Measurements from ENCODE around the gene SLC25A13.
"Not testable (repeated sequence)": the region's sequence is repeated elsewhere in the genome, so short reads cannot be mapped to it uniquely, and the experiment has no call there.

The SLC25A13 gene

DNA sequence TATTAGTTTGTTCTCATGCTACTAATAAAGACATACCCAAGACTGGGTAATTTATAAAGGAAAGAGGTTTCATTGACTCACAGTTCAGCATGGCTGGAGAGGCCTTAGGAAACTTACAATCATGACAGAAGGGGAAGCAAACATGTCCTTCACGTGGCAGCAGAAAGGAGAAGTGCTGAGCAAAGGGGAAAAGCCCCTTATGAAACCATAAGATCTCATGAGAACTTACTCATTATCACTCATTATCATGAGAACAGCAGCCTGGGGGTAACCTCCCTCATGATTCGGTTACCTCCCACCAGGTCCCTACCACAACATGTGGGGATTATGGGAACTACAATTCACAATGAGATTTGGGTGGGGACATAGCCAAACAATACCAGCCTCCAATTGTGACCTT is 4.9 kb upstream of the SLC25A13 start:
- H3K36me3 ChIP-seq (ENCODE audit: control insufficient read depth, insufficient read depth, low read length); H3K9me3 ChIP-seq (ENCODE audit: control insufficient read depth, insufficient read depth, low read length); H3K27ac ChIP-seq (ENCODE audit: low read depth, low read length); H3K9ac ChIP-seq (ENCODE audit: low read depth, low read length); H3K4me3 ChIP-seq (ENCODE audit: low read depth, low read length); H3K27me3 ChIP-seq (ENCODE audit: control insufficient read depth, insufficient read depth, low read length); H3K4me1 ChIP-seq (ENCODE audit: control insufficient read depth, insufficient read depth, low read length): not testable (repeated sequence)

DNA sequence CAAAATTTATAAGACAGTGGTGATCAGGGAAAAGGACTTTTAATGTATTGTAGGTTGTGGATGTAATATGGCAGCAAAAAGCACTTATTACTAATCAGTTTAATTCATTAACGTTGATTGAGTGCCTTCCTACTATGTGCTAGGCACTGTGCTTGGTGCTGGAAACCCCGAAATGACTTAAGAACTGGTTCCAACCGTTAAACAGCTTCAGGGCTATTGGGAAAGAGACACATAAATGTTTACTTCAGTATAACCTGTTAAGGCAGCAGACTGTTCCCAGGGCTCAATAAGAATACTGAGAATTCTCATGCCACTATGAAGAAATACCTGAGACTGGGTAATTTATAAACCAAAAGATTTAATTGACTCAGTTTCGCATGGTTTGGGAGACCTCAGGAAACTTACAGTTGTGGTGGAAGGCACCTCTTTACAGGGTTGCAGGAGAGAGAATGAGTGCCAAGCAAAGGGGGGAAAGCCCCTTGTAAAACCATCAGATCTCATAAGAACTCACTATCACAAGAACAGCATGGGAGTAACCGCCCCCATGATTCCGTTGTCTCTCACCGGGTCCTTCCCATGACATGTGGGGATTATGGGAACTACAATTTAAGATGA is 1.1 kb upstream of the SLC25A13 start:
- H3K27me3 ChIP-seq (ENCODE audit: control insufficient read depth, insufficient read depth, low read length) = no peaks in the 10 kb centered on the region
- H3K4me3 ChIP-seq (ENCODE audit: low read depth, low read length) = no peak overlapping the region
- no peak overlapping the region for H3K9ac ChIP-seq (ENCODE audit: low read depth, low read length)
- H3K4me1 ChIP-seq (ENCODE audit: control insufficient read depth, insufficient read depth, low read length) = peaks cover 15% of the 10 kb centered on the region; the same call in 1 of the 2 replicates
- H3K36me3 ChIP-seq (ENCODE audit: control insufficient read depth, insufficient read depth, low read length) = no peaks in the 10 kb centered on the region
- H3K27ac ChIP-seq (ENCODE audit: low read depth, low read length) = no peak overlapping the region
- H3K9me3 ChIP-seq (ENCODE audit: control insufficient read depth, insufficient read depth, low read length) = no peaks in the 10 kb centered on the region

DNA sequence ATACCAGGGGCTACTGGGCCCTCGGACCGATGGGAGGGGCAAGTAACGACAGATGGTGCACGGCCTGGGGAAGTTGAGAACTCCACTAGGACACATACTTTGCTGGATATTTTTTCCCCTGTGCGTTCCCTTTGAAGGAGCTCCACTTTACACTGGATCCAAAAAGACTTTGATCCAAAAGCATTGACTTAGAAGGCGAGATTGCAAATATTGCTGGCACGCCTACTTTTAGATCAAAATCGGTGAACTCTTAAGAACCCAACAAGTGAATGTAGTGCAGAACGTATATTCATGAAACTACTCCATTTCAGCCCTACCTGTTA is 436 bp upstream of the SLC25A13 start:
- H3K36me3 ChIP-seq (ENCODE audit: control insufficient read depth, insufficient read depth, low read length) = no peaks in the 10 kb centered on the region
- H3K27ac ChIP-seq (ENCODE audit: low read depth, low read length) = peak overlapping the region; percentile 97
- H3K9ac ChIP-seq (ENCODE audit: low read depth, low read length) = peak overlapping the region; percentile 89; the same call in 1 of the 2 replicates
- peak overlapping the region; percentile 77 for H3K4me3 ChIP-seq (ENCODE audit: low read depth, low read length)
- H3K27me3 ChIP-seq (ENCODE audit: control insufficient read depth, insufficient read depth, low read length) = no peaks in the 10 kb centered on the region
- H3K9me3 ChIP-seq (ENCODE audit: control insufficient read depth, insufficient read depth, low read length) = no peaks in the 10 kb centered on the region
- peaks cover 15% of the 10 kb centered on the region for H3K4me1 ChIP-seq (ENCODE audit: control insufficient read depth, insufficient read depth, low read length)

DNA sequence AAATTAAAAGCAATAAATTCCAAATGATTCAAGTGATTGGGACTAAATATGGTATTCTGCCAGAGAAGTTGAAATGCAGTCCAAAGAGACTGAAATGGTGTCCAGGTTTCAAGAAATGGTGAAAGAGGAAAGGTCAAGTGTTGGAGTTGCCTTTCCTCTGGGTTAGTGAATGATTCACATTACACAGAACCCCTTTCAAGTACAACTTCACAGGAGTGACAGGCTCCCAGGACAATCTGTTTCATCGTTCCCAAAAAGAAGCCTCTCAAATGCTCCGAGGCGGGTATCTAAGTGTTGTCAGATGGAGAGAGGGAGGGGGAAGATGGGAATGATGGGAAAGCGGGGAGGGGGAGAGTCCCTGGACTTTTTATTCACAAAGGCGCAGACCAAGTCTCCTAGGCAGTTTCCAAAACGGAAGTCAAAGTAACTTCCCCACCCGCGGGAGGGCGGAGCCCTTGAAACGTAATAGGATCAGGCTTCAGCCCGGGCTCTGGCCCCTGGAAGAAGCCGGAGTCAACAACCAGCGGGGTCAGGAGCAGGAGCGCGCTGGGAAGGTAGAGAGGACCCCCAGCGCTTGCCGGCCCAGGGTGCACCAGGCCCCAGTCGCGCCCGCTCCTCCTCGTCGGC is 754 bp downstream of the SLC25A13 start:
- H3K27me3 ChIP-seq (ENCODE audit: control insufficient read depth, insufficient read depth, low read length) = no peaks in the 10 kb centered on the region
- no peaks in the 10 kb centered on the region for H3K36me3 ChIP-seq (ENCODE audit: control insufficient read depth, insufficient read depth, low read length)
- peak overlapping the region; percentile 77 for H3K4me3 ChIP-seq (ENCODE audit: low read depth, low read length)
- peaks cover 20% of the 10 kb centered on the region for H3K4me1 ChIP-seq (ENCODE audit: control insufficient read depth, insufficient read depth, low read length)
- H3K9ac ChIP-seq (ENCODE audit: low read depth, low read length) = peak overlapping the region; percentile 89
- H3K27ac ChIP-seq (ENCODE audit: low read depth, low read length) = peak overlapping the region; percentile 97
- H3K9me3 ChIP-seq (ENCODE audit: control insufficient read depth, insufficient read depth, low read length) = no peaks in the 10 kb centered on the region

DNA sequence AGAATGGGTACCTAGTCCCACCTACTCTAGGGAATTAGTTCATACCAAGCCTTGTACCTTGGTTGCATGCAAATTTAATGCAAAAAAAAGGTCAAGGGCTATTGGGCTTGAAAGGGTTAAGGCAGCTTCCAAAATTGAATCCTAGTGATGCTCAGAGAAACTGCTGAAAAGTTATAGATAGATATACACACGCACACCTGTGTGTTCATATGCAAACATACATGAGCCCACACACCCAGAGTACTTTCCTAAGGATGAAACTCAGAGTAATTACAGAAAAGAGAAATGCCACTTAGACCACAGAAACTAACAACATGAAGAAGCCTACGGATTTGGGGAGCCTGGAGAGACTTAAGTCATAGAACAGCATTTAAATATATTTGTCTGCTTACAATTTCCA is 1.5 kb downstream of the SLC25A13 start:
- H3K9me3 ChIP-seq (ENCODE audit: control insufficient read depth, insufficient read depth, low read length) = no peaks in the 10 kb centered on the region
- peaks cover 20% of the 10 kb centered on the region for H3K4me1 ChIP-seq (ENCODE audit: control insufficient read depth, insufficient read depth, low read length)
- H3K27ac ChIP-seq (ENCODE audit: low read depth, low read length) = peak overlapping the region; percentile 97
- no peaks in the 10 kb centered on the region for H3K27me3 ChIP-seq (ENCODE audit: control insufficient read depth, insufficient read depth, low read length)
- H3K36me3 ChIP-seq (ENCODE audit: control insufficient read depth, insufficient read depth, low read length) = no peaks in the 10 kb centered on the region
- no peak overlapping the region for H3K9ac ChIP-seq (ENCODE audit: low read depth, low read length)
- peak overlapping the region; percentile 77 for H3K4me3 ChIP-seq (ENCODE audit: low read depth, low read length)

DNA sequence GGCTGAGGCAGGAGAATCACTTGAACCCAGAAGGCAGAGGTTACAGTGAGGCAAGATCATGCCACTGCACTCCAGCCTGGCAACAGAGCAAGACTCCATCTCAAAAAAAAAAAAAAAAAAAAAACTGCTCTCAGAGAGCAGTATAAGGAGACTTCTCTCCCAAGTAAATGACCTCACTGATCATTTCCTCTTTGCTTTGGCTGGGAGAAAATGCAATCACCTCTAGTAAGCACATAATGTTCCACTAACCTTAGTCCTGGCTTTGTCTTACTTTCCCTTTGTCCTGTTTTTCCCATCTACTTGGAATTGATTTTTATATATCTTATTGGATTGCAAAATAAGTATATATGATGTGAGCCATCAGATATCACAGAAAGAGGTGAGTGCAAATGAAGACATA is 2.5 kb downstream of the SLC25A13 start:
- Histone ChIP-seq H3K27me3 (ENCODE audit: control insufficient read depth, insufficient read depth, low read length) (no peaks in the 10 kb centered on the region), H3K9ac (ENCODE audit: low read depth, low read length) (no peak overlapping the region), H3K27ac (ENCODE audit: low read depth, low read length) (no peak overlapping the region), H3K36me3 (ENCODE audit: control insufficient read depth, insufficient read depth, low read length) (no peaks in the 10 kb centered on the region), H3K9me3 (ENCODE audit: control insufficient read depth, insufficient read depth, low read length) (no peaks in the 10 kb centered on the region), H3K4me1 (ENCODE audit: control insufficient read depth, insufficient read depth, low read length) (peaks cover 30% of the 10 kb centered on the region), H3K4me3 (ENCODE audit: low read depth, low read length) (no peak overlapping the region)

DNA sequence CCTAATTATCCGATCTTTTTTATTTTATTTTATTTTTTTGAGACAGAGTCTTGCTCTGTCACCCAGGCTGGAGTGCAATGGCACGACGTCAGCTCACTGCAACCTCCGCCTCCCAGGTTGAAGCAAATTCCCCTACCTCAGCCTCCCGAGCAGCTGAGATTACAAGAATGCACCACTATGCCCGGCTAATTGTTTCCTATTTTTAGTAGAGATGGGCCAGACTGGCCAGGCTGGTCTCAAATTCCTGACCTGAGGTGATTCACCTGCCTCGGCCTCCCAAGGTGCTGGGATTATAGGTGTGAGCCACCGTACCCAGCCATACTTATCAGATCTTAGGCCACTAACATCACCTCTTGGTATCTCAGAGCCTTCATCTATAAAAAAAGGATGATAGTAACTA is 4.9 kb downstream of the SLC25A13 start:
- H3K4me1 ChIP-seq (ENCODE audit: control insufficient read depth, insufficient read depth, low read length) = peaks cover 31% of the 10 kb centered on the region
- no peaks in the 10 kb centered on the region for H3K27me3 ChIP-seq (ENCODE audit: control insufficient read depth, insufficient read depth, low read length)
- H3K27ac ChIP-seq (ENCODE audit: low read depth, low read length) = no peak overlapping the region
- 0 out of 2 replicates have a peak, but pooled peaks cover 3% of the 10 kb centered on the region for H3K36me3 ChIP-seq (ENCODE audit: control insufficient read depth, insufficient read depth, low read length)
- H3K4me3 ChIP-seq (ENCODE audit: low read depth, low read length) = no peak overlapping the region
- no peak overlapping the region for H3K9ac ChIP-seq (ENCODE audit: low read depth, low read length)
- H3K9me3 ChIP-seq (ENCODE audit: control insufficient read depth, insufficient read depth, low read length) = no peaks in the 10 kb centered on the region

DNA sequence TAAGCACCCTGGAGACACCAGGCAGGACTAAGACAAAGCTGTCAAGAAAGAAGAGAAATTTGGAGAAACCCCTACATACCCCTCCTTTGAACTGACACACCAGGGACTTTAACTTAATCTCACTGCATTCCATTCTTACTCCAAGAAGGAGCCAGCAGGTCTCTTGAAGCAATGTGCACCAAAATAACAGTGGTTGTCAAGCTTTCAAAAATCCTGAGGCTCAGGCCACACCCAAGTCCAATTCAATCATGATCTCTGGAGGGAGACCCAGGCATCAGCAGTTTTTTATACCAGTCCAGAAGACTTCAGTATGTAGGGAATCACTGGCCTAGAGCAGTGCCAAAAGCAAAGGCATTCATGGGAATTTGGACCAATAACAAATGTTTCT is 6.8 kb downstream of the SLC25A13 start:
- Histone ChIP-seq H3K4me3 (ENCODE audit: low read depth, low read length) (no peak overlapping the region), H3K9me3 (ENCODE audit: control insufficient read depth, insufficient read depth, low read length) (no peaks in the 10 kb centered on the region), H3K27me3 (ENCODE audit: control insufficient read depth, insufficient read depth, low read length) (no peaks in the 10 kb centered on the region), H3K4me1 (ENCODE audit: control insufficient read depth, insufficient read depth, low read length) (peaks cover 32% of the 10 kb centered on the region), H3K9ac (ENCODE audit: low read depth, low read length) (no peak overlapping the region), H3K36me3 (ENCODE audit: control insufficient read depth, insufficient read depth, low read length) (0 out of 2 replicates have a peak, but pooled peaks cover 3% of the 10 kb centered on the region), H3K27ac (ENCODE audit: low read depth, low read length) (peak overlapping the region; percentile 59)

DNA sequence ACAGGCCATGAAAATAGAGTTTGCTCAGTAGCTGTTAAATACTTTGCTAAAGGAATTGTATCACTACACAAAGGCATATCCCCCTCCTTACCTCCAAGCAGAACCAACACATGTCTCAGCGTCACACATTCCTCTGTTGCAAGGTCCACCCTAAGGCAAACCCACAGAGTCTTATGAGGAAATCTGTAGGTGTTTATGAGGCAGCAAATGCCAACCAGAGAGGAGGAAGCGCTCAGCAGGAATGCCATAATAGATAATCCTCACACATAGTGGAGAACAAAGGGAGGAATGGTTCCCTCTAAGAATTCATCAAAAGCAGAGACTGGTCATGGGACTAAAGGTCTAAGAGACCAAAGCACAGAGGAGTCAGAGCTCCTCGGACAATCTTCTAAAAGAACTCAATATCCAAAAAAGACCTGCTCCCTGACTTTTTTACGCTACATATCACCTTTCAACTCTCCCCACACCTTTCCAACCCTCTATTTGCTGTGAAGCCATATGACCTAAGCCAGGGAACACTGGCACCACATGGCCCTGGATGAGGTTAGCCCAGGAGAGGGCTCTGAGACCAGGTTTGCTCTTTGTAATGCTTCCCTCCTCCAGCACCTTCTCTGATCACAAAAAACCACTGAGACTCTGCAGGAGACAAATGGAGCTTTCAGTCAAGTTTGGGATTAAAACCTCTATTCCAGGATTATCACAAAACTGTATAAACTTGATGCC is 7.3 kb downstream of the SLC25A13 start:
- H3K4me1 ChIP-seq (ENCODE audit: control insufficient read depth, insufficient read depth, low read length) = peaks cover 33% of the 10 kb centered on the region
- no peak overlapping the region for H3K9ac ChIP-seq (ENCODE audit: low read depth, low read length)
- no peak overlapping the region for H3K4me3 ChIP-seq (ENCODE audit: low read depth, low read length)
- H3K9me3 ChIP-seq (ENCODE audit: control insufficient read depth, insufficient read depth, low read length) = no peaks in the 10 kb centered on the region
- H3K27me3 ChIP-seq (ENCODE audit: control insufficient read depth, insufficient read depth, low read length) = no peaks in the 10 kb centered on the region
- peak overlapping the region; percentile 59 for H3K27ac ChIP-seq (ENCODE audit: low read depth, low read length)
- H3K36me3 ChIP-seq (ENCODE audit: control insufficient read depth, insufficient read depth, low read length) = 0 out of 2 replicates have a peak, but pooled peaks cover 3% of the 10 kb centered on the region

DNA sequence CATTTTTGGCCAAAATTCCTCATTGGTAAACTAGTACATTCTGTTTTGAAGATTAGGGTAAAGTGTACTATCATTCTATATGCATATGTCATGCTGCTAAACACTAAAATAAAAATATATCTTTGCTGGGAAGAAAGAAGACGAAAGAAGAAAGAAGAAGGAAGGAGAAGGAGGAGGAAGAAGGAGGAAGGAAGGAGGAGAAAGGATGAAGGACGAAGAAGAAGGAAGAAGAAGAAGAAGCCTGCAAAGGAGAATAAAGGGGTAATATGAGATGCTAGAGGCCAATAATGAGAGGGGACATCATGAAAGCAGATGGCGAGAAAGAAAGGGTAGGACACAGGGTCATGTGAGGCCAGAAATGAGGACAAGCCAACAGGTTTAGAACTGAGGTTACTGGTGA is 8.0 kb downstream of the SLC25A13 start:
- Histone ChIP-seq H3K27me3 (ENCODE audit: control insufficient read depth, insufficient read depth, low read length) (no peaks in the 10 kb centered on the region), H3K9ac (ENCODE audit: low read depth, low read length) (no peak overlapping the region), H3K27ac (ENCODE audit: low read depth, low read length) (no peak overlapping the region), H3K9me3 (ENCODE audit: control insufficient read depth, insufficient read depth, low read length) (no peaks in the 10 kb centered on the region), H3K4me1 (ENCODE audit: control insufficient read depth, insufficient read depth, low read length) (peaks cover 39% of the 10 kb centered on the region), H3K4me3 (ENCODE audit: low read depth, low read length) (no peak overlapping the region), H3K36me3 (ENCODE audit: control insufficient read depth, insufficient read depth, low read length) (0 out of 2 replicates have a peak, but pooled peaks cover 3% of the 10 kb centered on the region)

DNA sequence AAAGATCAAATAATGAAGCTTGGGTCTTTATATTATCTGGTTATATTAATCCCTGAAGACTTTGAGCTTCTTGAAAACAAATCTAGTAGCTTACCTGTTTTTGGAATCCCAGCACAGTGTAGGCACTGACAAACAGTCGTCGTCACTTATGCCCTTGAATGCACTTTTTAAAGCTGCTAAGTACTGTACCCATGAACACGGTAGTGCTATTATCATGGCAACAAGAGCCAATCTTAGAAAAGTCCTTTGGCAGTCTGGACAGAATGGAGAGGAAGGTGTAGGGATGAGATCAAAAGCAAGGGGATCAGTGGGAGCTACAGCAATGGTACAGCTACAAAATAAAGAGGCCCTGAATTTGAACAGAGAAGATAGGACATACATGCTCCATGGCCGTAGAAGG is 9.4 kb downstream of the SLC25A13 start:
- Histone ChIP-seq H3K9ac (ENCODE audit: low read depth, low read length) (no peak overlapping the region), H3K4me1 (ENCODE audit: control insufficient read depth, insufficient read depth, low read length) (peaks cover 43% of the 10 kb centered on the region), H3K4me3 (ENCODE audit: low read depth, low read length) (no peak overlapping the region), H3K27me3 (ENCODE audit: control insufficient read depth, insufficient read depth, low read length) (no peaks in the 10 kb centered on the region), H3K36me3 (ENCODE audit: control insufficient read depth, insufficient read depth, low read length) (0 out of 2 replicates have a peak, but pooled peaks cover 3% of the 10 kb centered on the region), H3K9me3 (ENCODE audit: control insufficient read depth, insufficient read depth, low read length) (no peaks in the 10 kb centered on the region), H3K27ac (ENCODE audit: low read depth, low read length) (no peak overlapping the region)

Measured in HUES48 (cell line).